Liver (tissue), 3 donors: ENCODE results near the gene TIGD1.

Source experiments
- CTCF ChIP-seq: fragments of 150-350 bp; IDR thresholded peaks from 2 replicates; pipeline ENCODE4 v1.5.1; 2017; ENCODE audit warnings: improper control_type of control experiment, low read depth, low read length; ENCODE audit not compliant: missing input control
- GABPA ChIP-seq, 2 donors: IDR thresholded peaks in 1 of 2; conservative IDR thresholded peaks in 1 of 2; 2 replicates each; pipeline ENCODE4 v1.6.1; 2016; ENCODE audit warnings: antibody characterized with exemption in 2 of 2, mild to moderate bottlenecking in 1 of 2, moderate library complexity in 1 of 2
- REST ChIP-seq: IDR thresholded peaks from 2 replicates; pipeline ENCODE4 v1.6.1; 2016; ENCODE audit warnings: antibody characterized with exemption, mild to moderate bottlenecking
- ZBTB33 ChIP-seq: IDR thresholded peaks from 2 replicates; pipeline ENCODE4 v1.6.1; 2016; ENCODE audit warnings: antibody characterized with exemption
- donor health status: healthy.
- donor health status: healthy.

GRCh38 chr2:232502911-232503808, 47.2 kb downstream of the TIGD1 start:
- TF ChIP-seq CTCF = no peak
- no peak for TF ChIP-seq REST
- no peak for TF ChIP-seq GABPA (IDR thresholded peaks at IDR 0.05 in 1 of 2, conservative IDR thresholded peaks at IDR 0.05 in 1 of 2)
- TF ChIP-seq ZBTB33 = no peak
